Activated CD8-positive, alpha-beta memory T cell treated with anti-CD3 and anti-CD28 coated beads, Interleukin-2, amount 50 U/mL, for 1 hour (primary cell): Measurements from ENCODE around the gene PHLPP1.
"Not testable (repeated sequence)": the region's sequence is repeated elsewhere in the genome, so short reads cannot be mapped to it uniquely, and the experiment has no call there.

Experiments
- DNase-seq: peaks from one replicate; pipeline ENCODE4 v3.0.0-alpha.2; 2020; ENCODE audit errors: extremely low read depth

PHLPP1 gene

GRCh38 chr18:62717925-62718800 is 2.8 kb downstream of the PHLPP1 start:
- DNase-seq: no peak

DNA sequence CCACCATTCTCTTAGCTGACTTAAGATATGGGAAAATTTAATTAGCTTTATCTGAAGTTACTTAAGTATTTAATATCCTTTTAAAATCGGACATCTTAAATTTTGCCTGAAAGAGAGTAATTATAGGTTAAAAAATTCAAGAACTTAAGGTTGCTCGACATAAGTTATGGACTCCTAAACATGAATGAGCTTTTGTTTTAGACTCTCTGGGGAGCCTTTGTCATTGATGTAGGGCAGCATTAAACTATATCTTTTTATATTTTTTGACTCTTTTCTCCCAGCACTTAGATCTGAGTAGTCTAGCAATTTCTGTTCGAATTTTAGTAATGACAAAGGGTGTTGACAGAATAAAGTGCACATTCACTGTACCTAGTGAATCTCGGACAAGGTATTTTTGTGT is 4.7 kb downstream of the PHLPP1 start:
- no peak for DNase-seq

- DNase-seq: no peak
These were observed 5.6 kb downstream of the PHLPP1 start for GRCh38 chr18:62720766-62721613.

DNA sequence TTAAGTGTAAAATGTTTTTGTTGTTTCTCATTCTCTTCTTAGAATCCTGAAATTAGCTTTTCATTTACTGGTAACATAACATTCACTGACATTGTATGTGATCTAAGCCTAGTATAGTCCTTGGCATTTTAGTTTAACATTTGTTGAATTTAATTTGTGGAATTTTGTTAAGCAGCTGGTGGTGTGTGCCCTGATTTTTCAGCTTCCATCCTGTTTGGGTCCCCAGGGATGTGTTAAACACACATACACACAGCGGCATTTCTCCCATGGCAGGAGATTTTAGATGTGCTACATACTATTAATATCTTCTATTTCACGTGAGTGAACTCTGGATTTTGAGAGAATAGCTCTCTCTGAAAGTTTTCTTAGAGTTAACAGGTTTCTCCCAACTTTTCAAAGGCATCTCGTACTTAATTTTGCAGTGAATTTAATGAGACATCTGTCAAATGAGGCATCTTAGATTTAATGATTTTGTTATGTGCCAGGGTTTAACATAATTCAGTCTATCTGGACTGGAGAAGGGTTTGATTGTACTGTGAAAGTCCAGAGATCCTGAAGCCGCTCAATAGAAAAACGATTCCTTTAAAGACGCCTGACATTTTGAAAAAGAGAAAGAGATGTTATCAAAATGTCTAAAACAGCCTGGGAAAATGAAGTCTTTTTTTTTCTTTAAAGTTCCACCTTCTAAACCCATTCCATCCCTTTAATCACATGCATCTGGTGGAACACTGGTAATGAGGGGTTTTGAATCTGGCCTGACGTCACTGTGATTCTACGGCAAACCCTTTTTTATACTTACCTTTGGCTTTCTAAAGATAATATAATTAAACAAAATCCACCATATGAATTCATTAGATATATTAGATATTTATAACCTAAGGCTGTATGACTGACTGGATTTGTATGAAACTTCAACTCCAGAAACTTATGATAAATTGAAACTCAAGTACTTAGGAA is 6.8 kb downstream of the PHLPP1 start:
- DNase-seq: no peak

GRCh38 chr18:62723666-62724281 is 8.4 kb downstream of the PHLPP1 start:
- DNase-seq: no peak

GRCh38 chr18:62725896-62726295 is 10.6 kb downstream of the PHLPP1 start:
- no peak for DNase-seq

- DNase-seq: no peak
These were observed 12.9 kb downstream of the PHLPP1 start for GRCh38 chr18:62728254-62728653.

DNA sequence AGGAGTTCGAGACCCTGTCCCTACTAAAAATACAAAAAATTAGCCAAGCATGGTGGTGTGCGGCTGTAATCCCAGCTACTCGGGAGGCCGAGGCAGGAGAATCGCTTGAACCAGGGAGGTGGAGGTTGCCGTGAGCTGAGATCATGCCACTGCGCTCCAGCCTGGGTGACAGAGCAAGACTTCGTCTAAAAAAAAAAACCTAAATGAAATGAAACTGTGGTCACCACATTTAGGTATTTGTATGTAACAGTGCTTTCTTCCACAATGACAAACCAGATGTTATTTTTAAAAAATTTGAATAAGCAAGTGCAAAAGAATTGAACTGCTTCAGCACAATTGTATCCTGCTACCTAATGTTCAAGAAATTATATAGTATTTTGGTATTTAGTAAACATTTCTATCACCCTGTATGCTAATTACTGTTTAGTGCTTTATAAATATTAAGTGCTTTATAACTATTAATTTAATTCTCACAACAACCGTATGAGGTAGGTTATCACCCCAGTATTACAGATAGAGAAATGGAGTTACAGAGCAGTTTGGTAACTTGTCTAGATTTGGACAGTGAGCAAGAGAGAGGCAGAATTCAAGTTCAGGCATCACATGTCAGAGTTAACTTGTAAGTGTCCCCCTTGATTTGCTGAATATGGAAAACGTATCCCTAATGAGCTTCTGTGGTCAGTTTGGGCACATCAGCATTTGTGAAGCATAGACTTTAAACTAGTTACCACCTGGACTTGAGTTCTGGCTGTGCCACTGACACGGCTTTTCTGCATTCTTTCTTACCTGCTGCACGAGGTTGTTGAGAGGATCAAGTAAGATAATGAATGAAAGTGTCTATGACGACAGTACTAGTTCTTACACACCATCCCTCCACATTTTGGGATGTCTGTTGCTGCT is 14.4 kb downstream of the PHLPP1 start:
- no peak for DNase-seq

DNA sequence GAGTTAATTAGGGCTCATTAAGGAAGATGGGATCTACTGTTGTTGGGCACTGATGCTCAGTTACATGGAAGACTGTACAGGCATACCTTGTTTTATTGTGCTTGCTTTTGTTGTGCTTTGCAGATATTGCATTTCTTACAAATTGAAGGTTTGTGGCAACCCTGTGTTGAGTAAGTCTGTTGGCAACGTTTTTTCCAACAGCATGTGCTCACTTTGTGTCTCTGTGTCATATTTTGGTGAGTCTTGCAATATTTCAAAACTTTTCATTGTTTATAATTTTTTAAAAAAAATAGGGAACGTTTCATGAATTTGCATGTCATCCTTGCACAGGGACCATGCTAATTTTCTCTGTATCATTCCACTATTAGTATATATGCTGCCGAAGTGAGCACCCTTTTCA is 15.6 kb downstream of the PHLPP1 start:
- no peak for DNase-seq

GRCh38 chr18:62732617-62733016 is 17.3 kb downstream of the PHLPP1 start:
- no peak for DNase-seq

DNA sequence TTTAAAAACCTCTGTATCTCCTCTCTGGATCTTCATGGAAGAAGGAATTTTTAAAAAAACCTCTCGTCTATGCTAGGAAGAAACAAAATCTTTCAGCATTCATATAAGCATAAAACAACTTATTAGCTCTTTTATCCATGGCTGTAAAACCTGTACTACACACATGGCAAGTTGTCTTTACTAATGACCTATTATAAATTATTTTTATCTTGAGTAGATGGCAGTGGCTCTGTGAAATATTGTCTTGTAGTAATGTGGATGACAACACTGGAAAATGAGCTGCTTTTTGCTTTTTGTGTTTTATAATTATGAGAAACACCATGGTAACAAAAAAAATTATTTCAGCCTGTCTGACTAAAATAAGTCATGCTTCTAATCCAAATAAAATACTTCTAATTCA is 18.9 kb downstream of the PHLPP1 start:
- DNase-seq: no peak

DNA sequence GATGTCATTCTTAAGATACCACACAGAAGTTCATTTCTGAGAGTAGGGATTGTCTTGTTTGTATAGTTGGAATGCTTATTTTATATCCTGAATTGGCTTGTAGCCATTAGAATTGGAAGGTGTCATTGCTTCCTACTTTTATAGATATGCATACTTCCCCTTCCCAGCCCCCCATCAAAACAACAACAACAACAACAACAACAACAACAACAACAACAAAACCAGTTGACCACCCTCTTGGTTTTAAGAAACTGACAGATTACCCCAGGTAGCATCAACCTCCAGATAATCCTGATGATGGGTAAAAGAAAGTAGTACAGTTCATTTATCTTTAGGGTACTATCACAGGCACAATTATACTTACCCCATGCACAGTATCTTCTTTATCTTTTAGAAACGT is 20.0 kb downstream of the PHLPP1 start:
- DNase-seq: no peak

DNA sequence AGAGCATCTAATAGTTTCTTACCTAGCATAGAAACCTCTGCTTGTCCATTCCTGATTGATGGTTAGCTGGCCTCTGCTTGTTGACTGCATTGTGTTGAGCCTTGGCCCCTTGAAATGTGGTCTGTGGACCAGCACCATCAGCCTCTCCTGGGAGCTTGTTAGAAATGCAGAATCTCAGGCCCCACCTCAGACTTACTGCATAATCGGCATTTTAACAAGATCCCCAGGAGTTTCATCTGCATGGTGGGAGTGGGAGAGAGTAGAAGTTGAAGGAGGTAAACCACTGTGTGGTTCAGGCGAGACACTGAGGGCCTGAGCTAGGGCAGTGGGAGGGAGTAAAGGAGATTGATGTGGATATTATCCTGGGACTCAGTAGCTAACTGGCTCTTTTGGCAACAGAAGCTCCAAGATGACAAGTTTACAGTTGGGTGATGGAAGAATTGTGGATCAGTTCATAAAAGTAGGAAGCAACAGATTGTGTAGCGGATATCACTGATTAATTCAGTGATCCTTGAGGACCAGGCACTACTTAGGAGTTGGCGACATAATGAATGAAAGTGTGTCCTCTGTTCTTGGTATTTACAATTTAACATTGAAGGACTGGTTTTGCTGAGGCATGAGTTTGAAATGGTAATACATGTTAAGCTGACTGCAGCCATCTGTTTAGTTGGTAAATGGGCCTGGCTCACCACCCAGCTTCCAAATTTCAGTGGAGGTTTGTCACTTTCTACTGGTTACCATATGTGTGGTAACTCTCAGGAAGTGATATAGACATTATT is 20.9 kb downstream of the PHLPP1 start:
- DNase-seq: no peak

DNA sequence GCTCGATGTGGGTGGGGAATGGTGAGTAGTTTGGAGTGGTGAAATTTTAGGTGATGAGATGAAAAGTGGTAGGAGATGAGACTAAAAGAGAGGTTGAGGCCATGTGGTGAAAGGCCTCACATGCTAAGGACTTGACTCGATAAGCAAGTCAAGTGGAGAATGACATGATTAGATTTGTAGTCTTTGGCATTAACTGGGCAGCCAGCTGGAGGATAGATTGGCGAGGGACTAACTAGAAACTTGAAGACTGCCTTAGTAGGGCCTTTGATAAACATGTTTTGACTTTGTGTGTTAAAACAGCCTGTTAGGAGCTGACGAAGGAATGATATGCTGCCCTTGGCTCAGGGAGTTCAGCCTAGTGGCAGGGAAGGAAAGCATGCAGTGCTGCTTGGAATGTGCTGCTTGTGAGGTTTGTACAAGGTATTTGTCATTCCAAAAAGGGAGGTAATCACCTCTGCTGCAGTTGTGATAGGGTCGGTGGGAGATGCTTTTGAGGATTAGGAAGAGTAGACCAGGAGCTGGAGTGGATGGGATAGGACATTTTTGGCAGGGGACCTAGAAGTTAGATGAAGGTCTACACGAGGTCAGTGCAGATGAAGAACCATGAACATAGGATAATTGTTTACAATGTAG is 22.0 kb downstream of the PHLPP1 start:
- DNase-seq: no peak

GRCh38 chr18:62738639-62739038 is 23.3 kb downstream of the PHLPP1 start:
- DNase-seq: no peak

- no peak for DNase-seq
These were observed 24.6 kb downstream of the PHLPP1 start for GRCh38 chr18:62739911-62740310.

DNA sequence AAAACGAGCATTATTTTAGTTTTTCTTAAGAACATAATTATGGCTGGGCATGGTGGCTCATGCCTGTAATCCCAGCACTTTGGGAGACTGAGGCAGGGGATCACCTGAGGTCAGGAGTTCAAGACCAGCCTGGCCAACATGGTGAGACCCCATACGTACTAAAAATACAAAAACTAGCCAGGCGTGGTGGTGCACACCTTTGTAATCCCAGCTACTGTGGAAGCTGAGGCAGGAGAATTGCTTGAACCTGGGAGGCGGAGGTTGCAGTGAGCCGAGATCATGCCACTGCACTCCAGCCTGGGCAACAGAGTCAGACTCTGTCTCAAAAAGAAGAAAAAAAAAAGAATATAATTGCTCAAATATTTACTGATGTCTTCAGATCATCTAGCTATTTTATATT is 25.3 kb downstream of the PHLPP1 start:
- DNase-seq: not testable (repeated sequence)

GRCh38 chr18:62741118-62741566 is 25.8 kb downstream of the PHLPP1 start:
- no peak for DNase-seq

- no peak for DNase-seq
These were observed 26.2 kb downstream of the PHLPP1 start for GRCh38 chr18:62741584-62741983.
